ENCODE results near the gene ATP5F1E. TPM values are rescaled to one million over a fixed set of nuclear protein-coding genes. Genes with fewer than 3 reads are reported as not detected.
A peak's percentile ranks its signal among the peaks of the same experiment; 100 is the strongest.

ATP5F1E gene
- total RNA-seq, 1 experiment from 2014 or later, result 41.1 TPM

- DNase-seq (ENCODE audit: low spot score), result peak; percentile 61
- no peak within 1 kb of the TSS for H3K27ac Mint-ChIP-seq
- TF ChIP-seq ESRRA (CRISPR knock-in tag; IDR thresholded peaks at IDR 0.05; ENCODE audit: borderline replicate concordance), result no peak
- 0 out of 2 replicates have a peak, but pooled peaks have one; percentile 48 for TF ChIP-seq FOXP1 (CRISPR knock-in tag; IDR thresholded peaks at IDR 0.05; ENCODE audit: borderline replicate concordance)
- TF ChIP-seq ETV6 (CRISPR knock-in tag; IDR thresholded peaks at IDR 0.05), result 0 out of 2 replicates have a peak, but pooled peaks have one; percentile 7
- 0 out of 2 replicates have a peak, but pooled peaks have one; percentile 26 for TF ChIP-seq FOXP4 (CRISPR knock-in tag; IDR thresholded peaks at IDR 0.05)
- H3K9me3 Mint-ChIP-seq, result no peaks in the 10 kb centered on the region
- H3K4me3 Mint-ChIP-seq, result peak within 1 kb of the TSS; percentile 64
- H3K36me3 Mint-ChIP-seq, result no peaks in the 10 kb centered on the region
- peaks cover 26% of the 10 kb centered on the region for H3K4me1 Mint-ChIP-seq
- peaks cover 28% of the 10 kb centered on the region for H3K27me3 Mint-ChIP-seq (ENCODE audit: low read depth)
- CTCF ChIA-PET, result no interaction called here
- POLR2A ChIA-PET, result no interaction called here
- ATAC-seq, result peak; percentile 85
Measured at GRCh38 chr20:59006864-59007664, 25.1 kb downstream of the ATP5F1E start, which contains the start of gene CTSZ. TSS of gene CTSZ (minus strand) at chr20:59007254. CDS start at chr20:59007128, 126 bp downstream.

GRCh38 chr20:59006167-59006863 lies 25.8 kb downstream of the ATP5F1E start:
- no peaks in the 10 kb centered on the region for H3K9me3 Mint-ChIP-seq
- peak overlapping the region; percentile 60 for H3K4me3 Mint-ChIP-seq
- ATAC-seq (peak; percentile 4; the same call in 1 of the 2 replicates), DNase-seq (ENCODE audit: low spot score) (no peak)
- H3K36me3 Mint-ChIP-seq, result no peaks in the 10 kb centered on the region
- TF ChIP-seq CREM (CRISPR knock-in tag; IDR thresholded peaks at IDR 0.05) (no peak), IRF1 (CRISPR knock-in tag; IDR thresholded peaks at IDR 0.05) (no peak), CBFB (CRISPR knock-in tag; IDR thresholded peaks at IDR 0.05; ENCODE audit: low read depth) (no peak), ZNF671 (CRISPR knock-in tag; IDR thresholded peaks at IDR 0.05) (no peak), MYBL2 (CRISPR knock-in tag; IDR thresholded peaks at IDR 0.05) (no peak), ATF6 (CRISPR knock-in tag; IDR thresholded peaks at IDR 0.05) (no peak), ETV6 (CRISPR knock-in tag; IDR thresholded peaks at IDR 0.05) (no peak), E2F1 (CRISPR knock-in tag; IDR thresholded peaks at IDR 0.05) (no peak), NFE2L1 (CRISPR knock-in tag; IDR thresholded peaks at IDR 0.05) (no peak), E2F4 (CRISPR knock-in tag; IDR thresholded peaks at IDR 0.05; ENCODE audit: borderline replicate concordance, low read depth) (no peak)
- no peak overlapping the region for H3K27ac Mint-ChIP-seq
- POLR2A ChIA-PET, result no interaction called here
- CTCF ChIA-PET, result no interaction called here
- H3K4me1 Mint-ChIP-seq, result peaks cover 23% of the 10 kb centered on the region
- peaks cover 28% of the 10 kb centered on the region for H3K27me3 Mint-ChIP-seq (ENCODE audit: low read depth)
